Fibroblast of lung (primary cell): ENCODE measurements around the gene ZNRF4. TPM values are rescaled to one million over a fixed set of nuclear protein-coding genes. Genes with fewer than 3 reads are reported as not detected.
A peak's percentile ranks its signal among the peaks of the same experiment; 100 is the strongest.

Experiments
- DNase-seq, 2 donors: peaks; one replicate each; pipeline versions ENCODE4 v3.0.0 to v3.0.0-alpha.2; 2010; ENCODE audit warnings: low read depth in 2 of 2
- H2AFZ ChIP-seq: 2 replicates; pipeline ENCODE4 v1.5.1; 2012; ENCODE audit warnings: low read length, control low read depth, inconsistent platforms
- H3K27ac ChIP-seq: 2 replicates; pipeline ENCODE4 v1.5.1; 2011; ENCODE audit warnings: low read length, control low read depth; ENCODE audit not compliant: insufficient read depth
- H3K27me3 ChIP-seq: 2 replicates; pipeline ENCODE4 v1.5.1; 2011; ENCODE audit warnings: mild to moderate bottlenecking, low read length; ENCODE audit not compliant: control insufficient read depth, insufficient read depth
- H3K36me3 ChIP-seq: 2 replicates; pipeline ENCODE4 v1.5.1; 2011; ENCODE audit warnings: low read length; ENCODE audit not compliant: control insufficient read depth, insufficient read depth
- H3K4me1 ChIP-seq: 2 replicates; pipeline ENCODE4 v1.5.1; 2011; ENCODE audit warnings: low read length; ENCODE audit not compliant: control insufficient read depth, insufficient read depth; ENCODE audit errors: extremely low read depth
- H3K4me2 ChIP-seq: 2 replicates; pipeline ENCODE4 v1.5.1; 2011; ENCODE audit warnings: low read length, control low read depth; ENCODE audit not compliant: insufficient read depth; ENCODE audit errors: extremely low read depth
- H3K4me3 ChIP-seq, 4 experiments: fragments of 200-600 bp in 1 of 4; sonication (generic) in 1 of 4; replicated peaks in 1 of 4; 2 replicates each; pipeline ENCODE4 v1.5.1; 2011 to 2016; ENCODE audit warnings: low read length in 4 of 4, low read depth in 3 of 4, mild to moderate bottlenecking in 3 of 4, control low read depth in 2 of 4, inconsistent platforms in 1 of 4, mixed read lengths in 1 of 4; ENCODE audit not compliant: insufficient read depth in 1 of 4; ENCODE audit errors: control extremely low read depth in 1 of 4
- H3K79me2 ChIP-seq: 2 replicates; pipeline ENCODE4 v1.5.1; 2012; ENCODE audit warnings: mild to moderate bottlenecking, low read length, inconsistent platforms; ENCODE audit not compliant: control insufficient read depth, insufficient read depth
- H3K9ac ChIP-seq: 2 replicates; pipeline ENCODE4 v1.5.1; 2011; ENCODE audit warnings: mild to moderate bottlenecking, low read length, control low read depth; ENCODE audit not compliant: insufficient read depth
- H3K9me3 ChIP-seq: 2 replicates; pipeline ENCODE4 v1.5.1; 2012; ENCODE audit warnings: low read depth, low read length; ENCODE audit not compliant: control insufficient read depth, insufficient read depth
- H4K20me1 ChIP-seq: 2 replicates; pipeline ENCODE4 v1.5.1; 2011; ENCODE audit warnings: low read length; ENCODE audit not compliant: control insufficient read depth, insufficient read depth; ENCODE audit errors: extremely low read depth
- CTCF ChIP-seq, 2 donors: IDR thresholded peaks in 1 of 2; conservative IDR thresholded peaks in 1 of 2; 1 replicate in 1 of 2; 2 replicates in 1 of 2; pipeline ENCODE4 v1.5.1; 2011 to 2012; ENCODE audit warnings: low read length in 2 of 2, control low read depth in 1 of 2, inconsistent platforms in 1 of 2, low read depth in 1 of 2, mild to moderate bottlenecking in 1 of 2
- EZH2 ChIP-seq: IDR thresholded peaks from 2 replicates; pipeline ENCODE4 v1.5.1; 2012; ENCODE audit warnings: low read length, control low read depth, mild to moderate bottlenecking; ENCODE audit errors: missing control alignments
- polyA plus RNA-seq, 2 donors: library from polyadenylated mRNA; depleted of rRNA in 1 of 2; stranded (reverse) in 1 of 2; unstranded in 1 of 2; fragments of >200 nt; gene quantifications; 2 replicates each; pipeline ENCODE4 v1.2.1, GENCODE V29; 2011 to 2012; ENCODE audit warnings: missing spikeins in 1 of 2
- total RNA-seq: library from RNA; depleted of rRNA; stranded (reverse); fragments of >200 nt; gene quantifications from 2 replicates; pipeline ENCODE4 v1.2.1, GENCODE V29; 2014

ZNRF4 gene
- total and polyA plus RNA-seq, 2 donors (not counting 1 experiment from before 2014, with no cell fraction given): not detected

GRCh38 chr19:5458420-5458819, 3.2 kb downstream of the ZNRF4 start:
- DNase-seq: no peak
- no peak overlapping the region for H3K4me3 ChIP-seq
- no peaks in the 10 kb centered on the region for H3K4me1 ChIP-seq
- no peak overlapping the region for H3K4me2 ChIP-seq
- no peak for TF ChIP-seq CTCF (conservative IDR thresholded peaks at IDR 0.05 in 1 of 2, IDR thresholded peaks at IDR 0.05 in 1 of 2; ENCODE audit: low read depth in 1 of 2, low read length in 2 of 2)
- TF ChIP-seq EZH2: no peak
- no peak overlapping the region for H3K9ac ChIP-seq
- H4K20me1 ChIP-seq: no peaks in the 10 kb centered on the region
- H3K9me3 ChIP-seq: no peaks in the 10 kb centered on the region
- H3K27ac ChIP-seq: no peak overlapping the region
- H2AFZ ChIP-seq: no peak overlapping the region
- H3K27me3 ChIP-seq: no peaks in the 10 kb centered on the region
- no peaks in the 10 kb centered on the region for H3K36me3 ChIP-seq
- H3K79me2 ChIP-seq: no peaks in the 10 kb centered on the region

GRCh38 chr19:5459360-5459759, 4.1 kb downstream of the ZNRF4 start:
- no peaks in the 10 kb centered on the region for H3K27me3 ChIP-seq
- no peak overlapping the region for H3K27ac ChIP-seq
- H3K36me3 ChIP-seq: no peaks in the 10 kb centered on the region
- H3K4me3 ChIP-seq: no peak overlapping the region
- H3K79me2 ChIP-seq: no peaks in the 10 kb centered on the region
- H4K20me1 ChIP-seq: no peaks in the 10 kb centered on the region
- DNase-seq: peak in 1 of 2 donors; percentile 25
- no peak overlapping the region for H3K9ac ChIP-seq
- H3K4me1 ChIP-seq: no peaks in the 10 kb centered on the region
- no peak for TF ChIP-seq CTCF (conservative IDR thresholded peaks at IDR 0.05 in 1 of 2, IDR thresholded peaks at IDR 0.05 in 1 of 2; ENCODE audit: low read depth in 1 of 2, low read length in 2 of 2)
- no peak for TF ChIP-seq EZH2
- H3K9me3 ChIP-seq: no peaks in the 10 kb centered on the region
- no peak overlapping the region for H2AFZ ChIP-seq
- H3K4me2 ChIP-seq: no peak overlapping the region

- Histone ChIP-seq H3K36me3 (no peaks in the 10 kb centered on the region), H3K4me2 (no peak overlapping the region), H3K9me3 (no peaks in the 10 kb centered on the region), H2AFZ (no peak overlapping the region), H3K27ac (no peak overlapping the region), H3K79me2 (no peaks in the 10 kb centered on the region), H3K27me3 (peaks cover 3% of the 10 kb centered on the region), H3K4me1 (no peaks in the 10 kb centered on the region), H4K20me1 (no peaks in the 10 kb centered on the region), H3K9ac (no peak overlapping the region), H3K4me3 (no peak overlapping the region)
- no peak for TF ChIP-seq CTCF (conservative IDR thresholded peaks at IDR 0.05 in 1 of 2, IDR thresholded peaks at IDR 0.05 in 1 of 2; ENCODE audit: low read depth in 1 of 2, low read length in 2 of 2)
- no peak for TF ChIP-seq EZH2
- no peak for DNase-seq
Observed at GRCh38 chr19:5460748-5461147, 5.5 kb downstream of the ZNRF4 start.
